Hippocampal formation (tissue), 2 donors: ENCODE measurements around the gene HOXD10.

ENCODE experiments used
- DNase-seq, 2 donors: peaks; one replicate each; lab custom pipeline; 2025; lab: John Stamatoyannopoulos, UW

HOXD10 gene

DNA sequence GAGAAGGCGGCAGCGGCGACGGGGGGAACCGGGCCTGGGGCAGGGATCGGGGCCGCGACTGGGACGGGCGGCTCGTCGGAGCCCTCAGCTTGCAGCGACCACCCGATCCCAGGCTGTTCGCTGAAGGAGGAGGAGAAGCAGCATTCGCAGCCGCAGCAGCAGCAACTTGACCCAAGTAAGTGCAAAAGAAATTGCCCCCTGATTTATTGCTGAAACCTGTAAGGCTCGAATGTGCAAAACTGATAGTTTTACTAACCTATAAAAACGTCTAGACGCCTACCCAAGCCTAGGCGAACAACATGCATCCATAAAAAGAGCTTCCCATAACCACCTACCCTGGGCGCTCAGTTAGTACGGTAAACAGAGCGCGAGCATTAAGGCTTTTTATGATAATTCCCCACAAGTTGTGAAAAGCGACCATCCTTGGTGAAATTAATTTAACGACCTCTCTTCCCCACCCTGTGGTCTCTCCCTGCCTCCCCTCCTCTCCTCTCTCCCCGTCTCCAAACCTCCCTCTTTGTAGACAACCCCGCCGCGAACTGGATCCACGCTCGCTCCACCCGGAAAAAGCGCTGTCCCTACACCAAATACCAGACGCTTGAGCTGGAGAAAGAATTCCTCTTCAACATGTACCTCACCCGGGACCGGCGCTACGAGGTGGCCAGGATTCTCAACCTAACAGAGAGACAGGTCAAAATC, 7.0 kb downstream of the HOXD10 start:
- no peak for DNase-seq

- DNase-seq = no peak
Observed at GRCh38 chr2:176124110-176124946, 7.8 kb downstream of the HOXD10 start.

- no peak for DNase-seq
Observed at GRCh38 chr2:176124947-176125771, 8.6 kb downstream of the HOXD10 start.

DNA sequence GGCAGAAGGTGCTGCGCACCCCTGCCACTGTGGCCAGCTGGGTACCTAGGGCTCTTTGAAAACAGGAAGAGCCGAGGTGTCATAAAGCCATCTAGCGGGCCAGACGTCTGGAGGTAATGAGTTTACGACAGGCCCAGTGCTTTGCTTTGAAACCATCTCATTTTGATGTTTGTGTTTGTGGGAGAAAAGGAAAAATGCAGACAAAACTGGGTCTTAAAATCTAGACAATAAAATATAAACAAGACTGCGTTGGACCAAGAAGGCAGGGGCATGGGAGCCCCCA, 9.1 kb downstream of the HOXD10 start:
- no peak for DNase-seq

DNA sequence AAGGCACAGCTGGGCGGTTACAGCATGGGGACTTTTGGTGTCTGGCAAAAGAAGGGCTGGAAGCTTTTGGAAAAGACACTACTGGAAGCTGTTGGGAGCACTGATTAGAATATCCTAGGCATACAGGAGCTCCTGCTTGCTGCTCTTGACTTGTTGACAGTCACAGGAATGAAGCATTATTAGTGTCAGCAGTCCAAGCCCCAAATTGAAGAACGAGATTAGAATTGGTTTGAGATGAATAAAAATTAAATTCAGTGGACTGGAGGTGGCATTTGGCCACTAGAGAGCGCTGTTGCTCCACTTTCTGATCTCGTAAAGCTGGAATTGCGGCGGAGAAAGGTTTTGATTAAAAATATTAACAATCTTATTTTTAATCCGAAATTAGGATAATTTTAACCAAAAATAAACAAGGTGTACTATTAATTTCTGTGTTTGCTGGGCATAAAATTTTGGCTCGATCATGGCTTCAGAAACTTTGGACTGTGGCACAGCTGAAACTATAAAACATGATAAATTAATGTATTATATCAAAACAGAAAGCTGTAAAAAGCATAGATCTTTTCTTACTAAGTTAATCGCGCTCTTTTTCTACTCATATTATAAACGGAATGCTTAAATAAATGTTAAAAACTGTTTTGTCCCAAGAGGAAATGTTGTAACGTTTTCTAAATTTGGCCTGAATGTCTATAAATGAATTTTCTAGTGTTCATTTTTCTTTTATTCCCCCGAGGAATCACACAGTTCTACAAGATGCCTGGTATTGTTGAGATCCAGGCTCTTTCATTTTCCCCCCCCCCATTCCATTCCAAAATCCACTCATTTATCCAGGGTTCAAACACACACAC, 10.6 kb downstream of the HOXD10 start:
- DNase-seq = peak; percentile 40 to 42

- no peak for DNase-seq
Observed at GRCh38 chr2:176127774-176128072, 11.1 kb downstream of the HOXD10 start.

- DNase-seq = no peak
Observed at GRCh38 chr2:176128172-176128981, 11.8 kb downstream of the HOXD10 start.

DNA sequence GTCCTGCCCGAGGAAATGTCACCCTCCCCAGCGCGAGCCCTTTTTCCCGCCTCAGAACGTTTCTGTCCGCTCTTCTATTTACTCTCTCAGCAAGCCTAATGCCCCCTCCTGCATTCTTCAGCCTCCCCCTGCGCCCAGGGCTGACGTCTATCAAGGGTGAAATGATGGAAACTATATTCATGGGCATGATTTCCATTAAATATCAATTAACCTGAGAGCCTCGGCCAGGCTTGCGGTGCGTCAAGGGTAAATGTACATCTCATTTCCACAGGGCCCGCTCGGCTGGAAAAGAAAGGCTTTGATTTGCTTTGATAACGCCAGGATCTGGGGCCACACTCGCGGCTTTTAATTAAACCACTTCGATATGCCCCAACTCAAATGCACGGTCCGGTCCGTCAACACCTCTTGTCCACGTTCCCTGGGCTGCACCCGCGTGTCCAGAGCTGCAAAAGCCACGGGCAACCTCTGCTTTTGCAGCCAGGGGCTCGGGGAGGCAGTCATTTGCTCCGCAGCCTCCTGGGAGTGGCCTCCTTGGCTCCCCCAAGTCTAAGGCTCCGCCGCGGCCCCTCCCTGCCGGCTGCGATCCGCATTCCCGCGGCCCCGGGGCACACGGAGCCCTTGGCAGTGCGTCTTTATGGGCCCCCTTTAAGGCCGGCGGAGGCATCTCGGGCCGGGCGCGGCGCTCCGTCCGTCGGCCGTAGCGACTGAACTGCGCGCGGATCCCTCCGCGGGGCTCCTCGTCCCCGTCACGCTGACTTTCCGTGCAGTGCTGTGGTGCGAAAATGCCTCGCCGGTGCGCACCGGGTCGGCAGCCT, 12.6 kb downstream of the HOXD10 start, which contains the start of gene HOXD8:
HOXD8 (plus strand) TSS at position 724 of the 815 bp plus-strand sequence. CDS start 662 bp downstream, outside the sequence.
- no peak for DNase-seq

DNA sequence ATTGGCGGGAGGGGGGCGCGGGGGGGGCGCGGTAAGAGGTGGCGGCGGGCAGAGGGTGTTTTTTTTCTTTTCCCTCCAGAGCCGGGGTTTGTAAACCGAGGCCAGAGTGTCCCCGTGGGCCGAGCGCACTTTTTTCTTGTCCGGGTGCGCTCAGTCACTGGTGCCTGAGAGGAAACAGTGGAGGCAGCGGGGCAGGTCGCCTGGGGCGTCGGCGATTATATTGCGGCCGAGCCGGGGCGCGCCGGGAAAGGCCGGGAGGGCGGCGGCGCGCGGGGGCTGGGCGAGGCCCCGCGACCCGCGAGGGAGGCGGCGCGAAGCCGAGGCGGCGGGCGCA, 13.2 kb downstream of the HOXD10 start:
- no peak for DNase-seq

DNA sequence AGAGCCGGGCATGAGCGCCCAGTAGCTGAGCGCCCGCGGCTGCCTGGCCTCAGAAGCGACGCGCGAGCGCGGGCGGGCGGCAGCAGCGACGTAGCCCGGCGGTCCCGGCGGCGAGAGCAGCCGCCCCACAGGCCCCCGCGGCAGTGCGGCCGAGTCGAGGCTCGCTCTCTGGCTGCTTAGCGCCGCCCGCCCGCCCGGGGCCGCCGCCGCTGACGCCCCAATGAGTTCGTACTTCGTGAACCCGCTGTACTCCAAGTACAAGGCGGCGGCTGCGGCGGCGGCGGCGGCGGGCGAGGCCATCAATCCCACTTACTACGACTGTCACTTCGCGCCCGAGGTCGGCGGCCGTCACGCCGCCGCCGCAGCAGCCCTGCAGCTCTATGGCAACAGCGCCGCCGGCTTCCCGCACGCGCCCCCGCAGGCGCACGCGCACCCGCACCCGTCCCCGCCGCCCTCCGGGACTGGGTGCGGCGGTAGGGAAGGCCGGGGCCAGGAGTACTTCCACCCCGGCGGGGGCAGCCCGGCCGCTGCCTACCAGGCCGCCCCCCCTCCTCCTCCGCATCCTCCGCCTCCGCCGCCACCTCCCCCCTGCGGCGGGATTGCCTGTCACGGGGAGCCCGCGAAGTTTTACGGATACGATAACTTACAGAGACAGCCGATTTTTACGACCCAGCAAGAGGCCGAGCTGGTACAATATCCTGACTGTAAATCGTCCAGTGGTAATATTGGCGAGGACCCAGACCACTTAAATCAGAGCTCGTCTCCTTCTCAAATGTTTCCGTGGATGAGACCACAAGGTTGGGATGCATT, 13.8 kb downstream of the HOXD10 start:
- no peak for DNase-seq

DNA sequence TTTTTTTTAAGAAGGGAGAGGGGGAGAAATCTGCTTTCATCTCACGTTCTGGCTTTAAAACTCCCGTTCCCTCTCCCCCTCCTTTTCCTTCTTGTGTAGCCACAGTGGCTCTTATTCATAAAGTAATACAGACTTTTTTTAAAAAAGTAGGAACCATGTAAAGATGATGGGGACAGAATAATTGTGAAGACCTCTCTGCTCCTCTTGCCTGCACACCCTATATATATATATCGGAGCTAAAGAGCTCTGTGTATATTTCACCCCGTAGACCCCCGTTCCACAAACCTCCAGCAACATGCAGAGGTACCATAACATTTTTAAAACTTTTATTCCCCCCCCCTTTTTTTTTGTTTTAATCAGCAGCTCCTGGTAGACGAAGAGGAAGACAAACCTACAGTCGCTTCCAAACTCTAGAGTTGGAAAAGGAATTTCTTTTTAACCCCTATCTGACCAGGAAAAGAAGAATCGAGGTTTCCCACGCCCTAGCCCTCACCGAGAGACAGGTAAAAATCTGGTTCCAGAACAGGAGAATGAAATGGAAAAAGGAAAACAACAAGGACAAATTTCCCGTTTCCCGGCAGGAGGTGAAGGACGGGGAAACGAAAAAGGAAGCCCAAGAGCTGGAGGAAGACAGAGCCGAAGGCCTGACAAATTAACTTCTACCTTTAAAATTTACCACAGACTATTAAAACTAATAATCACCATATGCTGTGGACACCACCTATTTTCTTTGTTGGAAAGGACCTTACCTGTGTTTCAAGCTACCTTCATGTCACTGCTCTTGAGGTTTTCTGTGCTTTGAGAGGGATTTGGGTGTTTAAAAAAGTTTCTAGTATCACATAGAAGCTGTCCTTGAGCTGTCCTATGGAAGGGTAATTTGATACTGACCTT, 14.6 kb downstream of the HOXD10 start:
- DNase-seq = no peak

- no peak for DNase-seq
Observed at GRCh38 chr2:176131848-176132158, 15.2 kb downstream of the HOXD10 start.

DNA sequence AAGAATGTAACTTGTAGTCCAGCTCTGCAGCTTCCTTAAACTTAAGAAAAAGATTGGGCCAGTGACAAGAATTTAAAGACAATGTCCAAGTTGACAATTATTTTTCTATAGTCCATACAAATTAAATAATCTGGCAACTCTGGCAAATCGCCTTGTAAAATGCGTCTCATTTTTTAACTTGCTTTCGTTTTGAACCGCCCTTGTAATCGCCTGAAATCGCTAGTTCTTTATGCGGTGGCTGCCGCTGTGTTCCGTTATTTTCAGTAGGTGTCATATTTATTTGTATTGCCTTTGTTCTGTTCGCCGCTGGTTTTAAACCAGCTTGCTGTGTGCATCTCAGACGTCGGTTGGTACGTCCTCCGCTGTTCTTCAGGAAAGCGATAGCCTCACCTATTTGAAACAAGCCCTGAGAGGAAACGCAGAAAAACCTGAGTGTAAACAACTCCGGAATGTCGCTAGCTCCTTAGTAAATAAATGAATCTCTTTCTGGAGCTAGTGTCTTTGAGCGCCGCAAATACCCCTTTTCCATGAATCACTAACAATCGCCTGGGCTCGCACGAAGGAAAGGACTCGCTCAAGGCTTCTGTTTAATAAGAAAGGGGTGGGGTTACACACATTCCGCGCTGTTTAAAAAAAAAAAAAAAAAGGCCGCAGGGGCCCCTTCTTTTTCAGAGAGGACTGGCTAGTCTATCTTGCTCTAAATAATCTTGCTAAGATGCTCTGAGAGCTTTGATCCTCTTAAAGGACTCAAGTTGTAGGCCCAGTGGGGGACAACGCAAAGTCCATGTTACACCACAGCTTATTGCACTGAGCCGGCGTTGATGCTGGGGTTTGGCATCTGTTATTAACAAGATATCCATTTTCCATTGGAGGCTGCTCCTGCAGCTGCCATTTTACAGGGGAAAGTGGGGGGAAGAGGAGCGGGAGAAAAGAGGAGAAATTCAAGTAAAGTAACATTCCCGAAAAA, 15.9 kb downstream of the HOXD10 start:
- DNase-seq = no peak

GRCh38 chr2:176133389-176133788, 16.8 kb downstream of the HOXD10 start:
- no peak for DNase-seq

DNA sequence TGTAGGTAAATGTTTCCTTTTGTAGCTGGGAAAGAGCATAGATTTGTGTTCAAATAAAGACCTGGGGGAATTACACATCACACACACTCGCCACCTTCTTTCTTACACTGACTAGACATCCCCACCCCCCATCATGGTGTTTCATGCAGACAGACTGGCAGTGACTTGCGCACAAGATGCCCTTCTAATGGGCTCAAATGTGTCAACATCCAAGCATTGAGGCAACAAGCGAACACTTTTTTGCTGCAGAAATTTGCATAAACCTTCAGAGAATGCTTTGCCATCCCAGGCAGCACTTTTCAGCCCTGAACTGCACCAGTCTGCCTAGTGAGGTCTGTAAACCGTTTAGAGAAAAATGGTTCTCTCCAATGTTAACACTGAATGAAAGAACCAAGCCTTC, 17.5 kb downstream of the HOXD10 start:
- DNase-seq = no peak

GRCh38 chr2:176135035-176135440, 18.5 kb downstream of the HOXD10 start:
- no peak for DNase-seq
